Glomerular endothelial cell (primary cell): ENCODE measurements around the gene DPP7. TPM values are rescaled to one million over a fixed set of nuclear protein-coding genes. Genes with fewer than 3 reads are reported as not detected.
"Not testable (repeated sequence)": the region's sequence is repeated elsewhere in the genome, so short reads cannot be mapped to it uniquely, and the experiment has no call there.

Experiments
- DNase-seq: peaks from one replicate; pipeline ENCODE4 v3.0.0-alpha.2; 2011; ENCODE audit warnings: low read depth, low spot score; ENCODE audit errors: extremely low read depth
- total RNA-seq: library from RNA; depleted of rRNA; stranded (reverse); fragments of >200 nt; gene quantifications from 2 replicates; pipeline ENCODE4 v1.2.3, GENCODE V29; 2015

The DPP7 gene
- total RNA-seq, 1 donor from 2014 or later = 167 TPM

DNA sequence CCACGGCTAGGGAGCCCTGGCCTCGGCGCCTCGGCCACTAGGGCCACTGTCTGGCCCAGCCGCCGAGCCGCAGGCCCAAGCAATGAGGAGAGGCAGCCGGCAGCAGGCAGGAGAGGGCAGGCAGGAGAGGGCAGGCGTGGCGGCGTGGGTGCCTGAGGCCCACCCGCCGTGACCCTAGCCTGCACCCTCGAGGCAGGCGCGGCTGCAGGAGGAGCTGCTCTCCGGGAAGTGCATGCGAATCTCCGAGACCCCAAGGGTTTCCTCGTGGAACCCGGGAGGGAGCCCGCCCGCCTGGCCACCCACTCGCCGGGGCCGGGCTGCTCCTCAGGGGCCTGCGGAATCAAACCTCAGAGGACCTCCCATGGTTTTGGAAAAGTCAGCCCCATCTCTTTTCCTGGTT is 33.7 kb upstream of the DPP7 start:
- no peak for DNase-seq

DNA sequence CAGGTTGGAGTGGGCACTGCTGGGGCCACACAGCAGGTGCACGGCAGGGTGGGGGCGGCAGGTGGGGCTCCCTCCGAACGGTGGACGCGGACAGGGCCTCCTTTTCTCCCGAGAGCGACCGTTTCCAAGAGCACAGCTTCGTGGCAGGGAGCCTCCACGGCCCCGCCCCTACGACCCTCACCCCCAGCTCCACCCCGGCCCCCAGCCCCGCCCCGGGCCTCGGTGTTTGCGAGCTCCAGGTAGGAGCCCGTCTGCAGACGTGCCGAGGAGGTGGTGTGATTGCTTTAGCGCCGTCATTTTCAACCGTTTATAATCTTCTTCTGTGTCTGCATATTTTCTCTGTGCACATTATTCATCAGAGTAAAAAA is 33.2 kb upstream of the DPP7 start:
- no peak for DNase-seq

DNA sequence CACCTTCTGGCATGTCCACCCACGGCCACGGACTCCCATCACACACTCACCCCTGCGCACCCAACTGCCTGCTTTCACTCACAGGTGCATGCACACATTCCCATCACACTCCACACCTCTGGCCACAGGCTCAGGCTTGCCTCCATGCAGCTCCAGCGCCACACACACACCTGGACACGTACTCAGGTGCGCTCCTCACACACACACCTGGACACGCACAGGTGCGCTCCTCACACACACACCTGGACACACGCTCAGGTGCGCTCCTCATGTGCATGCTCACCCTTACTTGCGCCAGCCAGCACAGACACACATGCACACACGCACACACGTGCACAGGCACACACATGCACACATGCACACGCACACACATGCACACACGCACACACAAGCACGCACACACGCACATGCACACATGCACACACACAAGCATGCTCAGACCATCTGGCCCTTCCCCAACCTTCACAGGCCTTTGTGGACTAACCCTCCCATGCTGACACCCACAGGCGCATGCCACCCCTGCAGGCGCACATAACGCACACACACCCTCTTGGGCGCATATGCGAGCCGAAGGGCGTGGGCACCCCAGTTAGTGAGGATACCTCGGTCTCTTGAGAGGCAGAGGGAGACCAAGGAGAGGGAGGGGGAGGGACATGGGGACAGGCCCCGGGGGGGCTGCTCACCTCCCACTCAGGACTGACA is 32.7 kb upstream of the DPP7 start:
- no peak for DNase-seq

DNA sequence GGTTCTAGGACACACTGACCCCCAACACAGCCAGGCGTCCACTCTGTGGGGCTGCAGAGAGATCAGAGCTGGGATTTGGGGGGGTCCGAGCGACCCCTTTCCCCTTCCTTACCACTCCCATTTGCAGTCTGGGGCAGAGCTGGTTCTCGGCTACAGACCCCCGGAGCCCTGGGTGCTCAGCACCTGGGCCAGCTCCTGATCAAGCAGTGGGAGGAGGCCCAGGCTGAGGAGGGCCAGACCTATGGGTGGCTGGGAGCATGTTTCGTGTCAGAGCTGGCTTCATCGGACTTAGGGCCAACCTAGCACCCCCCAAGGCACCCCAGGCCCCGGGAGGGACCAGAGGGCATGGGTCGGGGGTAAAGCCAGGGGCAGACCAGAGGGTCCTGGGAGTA is 32.0 kb upstream of the DPP7 start:
- DNase-seq = no peak

DNA sequence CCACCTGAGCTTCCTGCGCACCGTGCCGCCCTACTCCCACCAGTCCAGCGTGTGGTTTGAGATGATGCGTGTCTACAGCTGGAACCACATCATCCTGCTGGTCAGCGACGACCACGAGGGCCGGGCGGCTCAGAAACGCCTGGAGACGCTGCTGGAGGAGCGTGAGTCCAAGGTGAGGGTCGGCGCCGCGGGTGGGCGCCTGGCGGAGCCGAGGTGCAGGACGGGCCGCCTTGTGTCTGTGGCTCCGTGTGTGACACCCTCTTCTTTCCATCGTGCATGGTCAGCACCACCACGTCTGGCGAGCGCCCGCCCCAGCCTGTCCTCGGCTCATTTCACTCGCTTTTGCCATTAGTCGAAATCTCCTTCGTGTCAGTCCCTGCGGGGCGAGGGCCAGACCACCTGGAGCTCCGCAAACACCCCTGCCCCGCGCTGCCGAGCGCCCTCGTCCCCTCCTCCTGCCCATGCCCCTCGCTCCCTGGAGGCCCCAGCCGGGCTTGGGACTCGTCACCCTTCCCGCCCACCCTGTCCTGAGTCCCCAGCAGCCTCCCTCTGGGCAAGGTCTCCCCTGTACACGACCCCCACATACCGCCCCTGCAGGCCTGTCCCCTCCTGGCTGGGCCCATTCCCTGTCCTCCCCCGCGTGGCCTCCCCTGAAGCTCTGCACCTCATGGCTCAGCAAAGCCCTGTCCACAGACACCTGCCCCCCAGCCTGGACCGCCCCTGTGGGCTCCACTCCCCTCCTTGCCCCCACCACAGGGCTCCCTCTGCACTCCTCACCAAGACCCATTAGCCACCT is 31.4 kb upstream of the DPP7 start:
- DNase-seq = no peak

DNA sequence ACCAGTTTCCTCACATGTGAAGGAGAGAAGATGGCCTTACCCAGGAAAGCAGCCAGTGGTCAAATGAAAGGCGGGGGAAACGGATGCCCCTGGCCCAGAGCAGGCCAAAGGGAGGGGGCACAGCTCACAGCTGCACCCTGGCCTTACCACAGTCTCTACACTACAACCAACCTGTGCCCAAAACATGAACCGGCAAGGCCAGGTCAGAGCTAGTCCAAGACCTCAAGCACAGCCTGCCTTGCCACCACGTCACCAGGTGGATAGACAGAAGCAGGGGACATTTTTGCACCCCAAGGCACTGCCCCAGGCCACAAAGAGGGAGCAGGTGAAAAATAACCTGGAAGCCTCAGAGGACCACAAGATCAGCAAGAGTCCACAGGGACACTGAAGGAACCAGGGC is 28.9 kb upstream of the DPP7 start:
- DNase-seq = no peak

DNA sequence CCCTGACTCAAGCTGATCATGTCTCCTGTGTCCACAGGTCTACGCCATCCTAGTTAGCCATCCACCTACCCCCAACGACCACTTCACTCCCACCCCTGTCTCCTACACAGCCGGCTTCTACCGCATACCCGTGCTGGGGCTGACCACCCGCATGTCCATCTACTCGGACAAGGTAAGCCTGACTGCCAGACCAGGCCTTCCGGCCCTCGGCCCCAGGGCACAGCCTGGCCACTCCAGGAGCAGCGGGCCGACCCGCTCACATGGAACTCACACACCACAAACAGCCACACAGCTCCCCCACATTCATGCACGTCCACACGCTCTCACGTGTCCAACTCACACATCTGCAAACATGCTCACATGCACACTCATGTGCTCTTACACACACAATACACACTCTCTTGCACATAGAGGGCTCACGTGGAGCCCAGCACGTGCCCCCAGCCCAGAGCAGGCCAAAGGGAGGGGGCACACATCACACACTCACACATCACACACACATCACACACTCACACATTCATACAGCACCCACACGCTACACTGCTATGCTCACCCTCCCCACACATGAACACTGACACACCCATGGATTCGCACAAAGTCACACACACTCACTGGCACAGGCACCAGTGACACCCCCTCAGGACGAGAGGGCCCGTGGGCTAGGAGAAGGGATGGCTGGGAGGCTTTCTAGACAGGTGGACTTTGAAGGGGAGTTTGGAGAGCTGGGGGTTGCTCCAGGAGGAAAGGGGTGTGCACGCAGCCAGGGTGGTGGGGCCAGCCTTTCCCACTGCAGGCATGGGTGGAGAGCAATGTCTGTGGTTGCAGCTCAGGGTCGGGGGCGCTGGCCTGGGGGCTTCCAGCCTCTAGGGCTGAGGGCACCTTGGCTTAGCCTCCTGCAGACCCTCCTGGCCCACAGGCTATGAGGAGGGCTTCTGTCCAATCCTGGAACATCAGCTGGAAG is 27.7 kb upstream of the DPP7 start:
- DNase-seq = no peak

DNA sequence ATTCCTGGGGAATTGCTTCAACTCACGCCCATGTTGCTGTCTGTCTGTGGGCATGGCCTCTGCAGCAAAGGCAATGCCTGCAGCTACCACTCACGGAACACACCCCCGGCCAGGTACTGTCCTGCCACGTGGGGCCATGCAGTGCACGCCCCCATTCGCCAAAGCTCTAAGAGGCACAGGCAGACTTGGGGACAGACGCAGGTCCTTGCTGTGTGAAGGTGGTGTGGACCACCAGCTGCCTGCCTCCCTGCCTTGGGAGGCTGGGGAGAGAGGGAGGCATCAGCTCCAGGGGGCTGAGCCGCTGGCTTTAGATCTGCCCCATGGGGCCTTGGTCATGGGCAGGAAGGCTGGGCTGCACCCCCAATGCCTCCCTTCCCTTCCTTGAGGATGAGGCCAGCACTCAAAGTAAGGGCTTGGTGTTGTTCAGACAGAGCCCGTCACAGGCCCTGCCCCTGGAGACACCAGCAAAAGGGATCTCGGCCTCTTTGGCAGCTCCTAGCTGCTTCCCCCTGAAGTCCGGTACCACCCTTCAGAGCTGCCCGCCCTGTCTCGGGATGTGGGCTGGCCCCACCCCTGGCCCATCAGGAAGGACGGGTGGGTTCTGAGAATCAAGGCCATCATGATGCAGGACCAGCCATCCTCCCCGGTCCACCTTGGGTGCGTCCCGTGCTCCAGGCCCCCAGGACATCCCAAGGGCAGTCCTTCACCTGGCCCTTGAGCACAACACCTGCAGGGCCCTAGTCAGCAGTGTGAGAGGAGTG is 26.7 kb upstream of the DPP7 start:
- DNase-seq = no peak

DNA sequence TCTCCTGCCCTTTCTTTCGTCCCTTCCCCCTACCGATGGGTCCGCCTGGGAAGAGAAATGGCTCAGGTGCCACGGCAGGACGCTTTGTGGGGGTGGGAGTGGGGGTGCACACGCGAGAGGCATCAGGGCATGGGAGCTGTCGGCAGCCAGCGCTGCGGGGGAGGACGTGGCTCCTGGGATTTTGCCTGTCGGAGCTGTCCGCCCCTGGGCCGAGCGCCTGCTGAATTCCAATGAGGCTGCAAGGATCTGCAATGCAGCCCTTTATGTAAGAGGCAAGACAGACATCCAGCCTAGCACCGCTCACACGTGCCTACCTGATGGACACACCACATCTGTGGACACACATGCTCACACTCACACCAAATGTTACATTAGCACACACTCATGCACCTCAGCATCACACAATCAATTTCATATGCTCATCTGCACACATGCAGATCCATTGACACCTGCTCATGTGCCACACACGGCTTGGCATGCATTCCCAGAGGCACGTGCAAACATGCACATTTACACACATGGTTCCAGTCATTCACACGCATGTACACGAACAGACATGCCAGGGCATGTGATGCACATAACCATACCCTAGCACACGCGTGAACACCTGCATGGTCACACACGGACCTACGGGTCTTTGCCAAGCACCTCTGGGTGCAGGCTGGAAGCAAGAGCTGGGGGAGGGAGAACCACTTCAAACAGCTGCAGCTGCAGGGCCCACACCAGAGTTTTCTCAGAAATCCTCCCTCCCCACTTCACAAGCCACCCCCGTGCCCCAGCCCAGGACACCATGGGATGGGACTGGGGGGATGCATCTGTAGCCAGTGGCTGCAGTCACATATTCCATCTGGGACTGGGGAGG is 25.8 kb upstream of the DPP7 start:
- no peak for DNase-seq

DNA sequence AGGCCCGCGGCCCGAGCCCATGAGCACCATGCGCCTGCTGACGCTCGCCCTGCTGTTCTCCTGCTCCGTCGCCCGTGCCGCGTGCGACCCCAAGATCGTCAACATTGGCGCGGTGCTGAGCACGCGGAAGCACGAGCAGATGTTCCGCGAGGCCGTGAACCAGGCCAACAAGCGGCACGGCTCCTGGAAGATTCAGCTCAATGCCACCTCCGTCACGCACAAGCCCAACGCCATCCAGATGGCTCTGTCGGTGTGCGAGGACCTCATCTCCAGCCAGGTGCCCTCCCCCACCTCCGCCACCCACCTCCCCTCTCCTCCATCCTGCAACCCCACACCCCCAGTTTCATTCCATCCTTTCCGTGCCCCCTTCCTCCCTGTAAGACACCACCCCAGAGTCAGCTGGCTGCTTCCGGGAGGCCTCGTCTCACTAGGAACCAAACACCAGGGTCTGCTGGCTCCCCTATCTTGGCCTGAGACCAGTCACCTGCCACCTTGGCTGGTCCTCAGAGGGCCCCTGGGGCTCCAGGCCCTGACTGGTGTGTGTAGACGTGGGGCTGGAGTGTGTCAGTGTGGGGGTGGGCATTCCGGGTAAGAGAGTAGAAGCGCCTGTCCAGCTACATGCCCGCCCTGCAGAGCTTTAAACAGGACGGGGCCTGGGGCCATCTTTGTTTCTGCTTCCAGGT is 25.1 kb upstream of the DPP7 start:
- no peak for DNase-seq

DNA sequence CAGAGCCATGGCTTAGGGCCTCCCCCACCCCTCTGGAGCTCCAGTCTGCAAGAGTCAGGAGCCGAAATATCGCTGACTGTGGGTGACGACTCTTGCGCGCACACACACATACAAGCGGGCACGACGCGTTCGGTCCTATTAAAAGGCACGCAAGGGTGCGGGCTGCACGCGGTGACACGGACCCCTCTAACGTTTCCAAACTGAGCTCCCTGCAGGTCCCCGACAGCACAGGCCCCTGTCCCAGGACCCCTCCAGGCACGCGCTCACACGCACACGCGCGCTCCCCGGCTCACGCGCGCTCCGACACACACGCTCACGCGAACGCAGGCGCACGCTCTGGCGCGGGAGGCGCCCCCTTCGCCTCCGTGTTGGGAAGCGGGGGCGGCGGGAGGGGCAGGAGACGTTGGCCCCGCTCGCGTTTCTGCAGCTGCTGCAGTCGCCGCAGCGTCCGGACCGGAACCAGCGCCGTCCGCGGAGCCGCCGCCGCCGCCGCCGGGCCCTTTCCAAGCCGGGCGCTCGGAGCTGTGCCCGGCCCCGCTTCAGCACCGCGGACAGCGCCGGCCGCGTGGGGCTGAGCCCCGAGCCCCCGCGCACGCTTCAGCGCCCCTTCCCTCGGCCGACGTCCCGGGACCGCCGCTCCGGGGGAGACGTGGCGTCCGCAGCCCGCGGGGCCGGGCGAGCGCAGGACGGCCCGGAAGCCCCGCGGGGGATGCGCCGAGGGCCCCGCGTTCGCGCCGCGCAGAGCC is 24.4 kb upstream of the DPP7 start, which contains the start of gene GRIN1:
TSS of gene GRIN1 (plus strand) at position 433 of the 746 bp plus-strand sequence. CDS start 333 bp downstream, outside the sequence.
- DNase-seq = no peak

DNA sequence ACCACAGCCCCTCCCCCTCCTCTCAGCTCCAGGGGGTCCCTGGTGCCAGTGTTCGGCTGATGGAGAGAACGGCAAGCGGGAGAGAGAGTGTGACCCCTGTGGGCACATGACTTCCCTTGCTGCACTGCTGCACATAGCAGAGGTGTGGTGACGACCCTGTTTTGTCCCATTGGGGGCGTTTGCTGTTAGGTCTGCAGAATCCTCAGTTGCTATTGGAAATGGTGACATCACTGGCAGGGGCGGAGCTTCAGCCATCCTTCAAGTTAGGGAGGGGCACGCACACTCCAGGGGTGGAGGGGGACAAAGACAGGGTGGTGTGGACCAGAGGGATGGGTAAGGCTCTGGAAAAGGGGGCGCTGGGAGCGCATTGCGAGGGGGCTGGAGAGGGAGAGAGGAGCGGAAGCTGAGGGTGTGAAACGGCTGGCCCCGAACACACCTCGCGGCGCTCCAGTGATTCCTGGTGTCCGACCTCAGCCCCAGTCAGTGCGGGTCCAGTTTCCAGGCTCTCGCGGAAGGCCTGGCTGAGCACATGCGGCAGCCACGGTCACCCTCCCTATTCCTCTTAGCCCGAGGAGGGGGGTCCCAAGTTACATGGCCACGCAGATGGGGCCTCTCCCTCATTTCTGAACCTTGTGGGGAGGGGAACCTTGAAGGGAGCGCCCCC is 23.7 kb upstream of the DPP7 start:
- no peak for DNase-seq

DNA sequence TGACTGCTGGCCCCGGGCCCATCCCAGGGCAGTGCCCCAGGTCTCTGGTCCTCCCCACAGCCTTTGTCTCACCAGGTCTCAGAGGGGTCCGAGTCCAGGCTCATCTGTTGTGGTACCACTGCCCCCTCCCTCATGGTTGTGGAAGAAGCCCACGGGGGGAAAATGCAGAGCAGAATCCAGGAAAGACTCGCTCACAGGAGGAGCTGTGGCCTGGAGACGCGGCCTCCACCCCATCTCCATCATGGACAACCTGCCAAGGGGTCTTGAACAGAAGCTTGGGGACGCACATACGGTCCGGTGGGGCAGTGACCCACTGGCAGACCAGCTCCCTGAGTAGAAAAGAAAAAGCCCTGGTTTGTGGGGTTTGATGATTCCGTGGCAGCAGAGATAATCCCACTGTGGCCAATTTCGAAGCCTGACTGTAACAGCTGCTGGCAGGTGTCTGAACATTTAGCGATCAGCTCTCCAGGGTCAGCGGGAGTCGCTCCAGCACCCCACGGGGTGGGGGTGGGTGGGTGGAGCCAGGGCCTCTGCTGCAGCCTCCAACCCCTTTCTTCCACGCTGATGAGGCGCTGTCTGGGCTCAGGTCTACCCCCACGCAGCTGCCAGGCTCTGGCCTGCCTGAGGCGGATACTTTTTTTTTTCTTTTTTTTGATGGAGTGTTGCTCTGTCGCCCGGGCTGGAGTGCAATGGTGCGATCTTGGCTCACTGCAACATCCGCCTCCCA is 22.5 kb upstream of the DPP7 start:
- DNase-seq = no peak

DNA sequence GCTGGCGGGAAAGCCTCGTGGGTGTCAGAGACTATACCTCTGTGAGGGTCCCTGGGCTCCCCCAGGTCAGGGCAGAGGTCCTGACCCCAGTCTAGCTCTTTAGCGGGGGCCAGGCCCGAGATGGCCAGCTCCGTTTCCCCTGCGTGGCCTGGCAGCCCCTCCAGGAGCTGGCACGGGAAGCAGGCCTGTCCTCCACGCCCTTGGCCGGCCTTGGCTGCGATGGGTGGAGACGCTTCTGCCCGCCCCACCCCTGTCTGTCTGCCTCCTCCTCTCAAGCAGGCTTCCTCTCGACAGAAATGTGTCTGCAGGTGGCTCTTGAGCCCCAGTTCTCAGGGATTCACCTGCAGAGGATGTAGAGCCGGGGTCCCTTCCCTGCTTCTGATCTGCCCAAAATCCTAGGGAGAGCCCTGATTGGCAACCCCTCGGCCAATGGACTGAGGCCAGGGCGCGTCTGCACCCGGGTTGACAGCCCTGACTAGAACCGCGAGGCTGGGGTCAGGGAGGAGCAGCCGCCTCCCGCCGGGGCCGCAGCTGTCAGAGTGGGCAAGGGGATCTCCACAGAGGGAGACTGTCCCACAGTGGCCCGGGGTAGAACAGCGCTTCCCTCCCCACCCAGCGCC is 21.8 kb upstream of the DPP7 start:
- no peak for DNase-seq

DNA sequence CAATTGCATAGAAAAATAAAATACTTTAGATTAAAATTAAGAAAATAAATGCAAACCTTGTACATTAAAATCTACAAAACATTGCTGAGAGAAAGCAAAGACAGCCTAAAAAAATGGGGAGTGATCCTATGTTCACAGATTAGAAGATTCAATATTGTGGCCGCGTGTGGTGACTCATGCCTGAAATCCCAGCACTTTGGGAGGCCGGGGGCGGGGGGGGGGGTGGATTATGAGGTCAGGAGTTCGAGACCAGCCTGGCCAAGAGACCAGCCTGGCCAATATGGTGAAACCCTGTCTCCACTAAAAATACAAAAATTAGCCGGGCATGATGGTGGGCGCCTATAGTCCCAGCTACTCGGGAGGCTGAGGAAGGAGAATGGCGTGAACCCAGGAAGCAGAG is 20.6 kb upstream of the DPP7 start:
- not testable (repeated sequence) for DNase-seq

DNA sequence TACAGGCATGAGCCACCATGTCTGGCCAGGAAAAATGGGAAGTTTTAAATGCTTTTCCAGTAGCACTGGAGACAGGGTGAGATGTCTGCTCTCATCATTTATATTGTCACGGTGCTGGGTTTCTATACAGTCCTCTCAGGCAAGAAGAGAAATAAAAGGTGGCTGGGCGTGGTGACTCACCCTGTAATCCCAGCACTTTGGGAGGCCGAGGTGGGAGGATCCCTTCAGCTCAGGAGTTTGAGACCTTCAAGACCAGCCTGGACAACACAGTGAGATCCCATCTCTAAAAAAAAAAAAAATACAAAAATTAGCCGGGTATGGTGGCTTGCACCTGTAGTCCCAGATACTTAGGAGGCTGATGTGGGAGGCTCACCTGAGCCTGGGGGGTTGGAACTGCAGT is 19.7 kb upstream of the DPP7 start:
- DNase-seq = no peak
